ENCODE data around the gene PDZD4. TPM values are rescaled to one million over a fixed set of nuclear protein-coding genes. Genes with fewer than 3 reads are reported as not detected.

PDZD4 gene
- total and polyA plus RNA-seq, 10 of the 15 experiments (the other 5 are each of a cell fraction or from before 2014, with no cell fraction given) = 0.01 to 0.15 (median 0.04) TPM; not detected in 6

DNA sequence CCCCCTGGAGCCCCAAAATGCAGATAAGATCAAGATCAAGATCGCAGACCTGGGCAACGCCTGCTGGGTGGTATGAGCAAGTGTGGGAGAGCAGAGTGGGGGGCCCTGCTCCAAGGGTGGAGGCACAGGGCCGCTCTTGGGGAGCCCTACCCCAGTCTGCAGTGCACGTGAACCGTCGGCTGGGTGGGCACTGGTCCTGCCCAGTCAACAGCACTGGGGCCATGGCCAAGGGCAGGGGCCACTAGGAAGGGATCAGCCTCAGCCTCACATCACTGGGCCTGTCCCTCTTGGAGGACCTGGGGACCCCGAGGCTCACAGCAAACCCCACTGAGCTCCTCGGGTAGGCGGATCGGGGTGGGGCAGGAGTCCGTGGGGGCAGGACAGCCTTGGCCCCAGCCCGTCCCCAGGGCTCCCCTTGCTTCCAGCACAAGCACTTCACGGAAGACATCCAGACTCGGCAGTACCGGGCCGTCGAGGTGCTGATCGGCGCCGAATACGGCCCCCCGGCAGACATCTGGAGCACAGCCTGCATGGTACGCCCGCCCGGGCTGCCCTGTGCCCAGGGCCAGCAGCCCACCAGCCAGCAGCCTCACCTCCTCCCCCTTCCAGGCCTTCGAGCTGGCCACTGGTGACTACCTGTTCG is 45.9 kb downstream of the PDZD4 start (continued):
- TF ChIP-seq, protein P1, sequence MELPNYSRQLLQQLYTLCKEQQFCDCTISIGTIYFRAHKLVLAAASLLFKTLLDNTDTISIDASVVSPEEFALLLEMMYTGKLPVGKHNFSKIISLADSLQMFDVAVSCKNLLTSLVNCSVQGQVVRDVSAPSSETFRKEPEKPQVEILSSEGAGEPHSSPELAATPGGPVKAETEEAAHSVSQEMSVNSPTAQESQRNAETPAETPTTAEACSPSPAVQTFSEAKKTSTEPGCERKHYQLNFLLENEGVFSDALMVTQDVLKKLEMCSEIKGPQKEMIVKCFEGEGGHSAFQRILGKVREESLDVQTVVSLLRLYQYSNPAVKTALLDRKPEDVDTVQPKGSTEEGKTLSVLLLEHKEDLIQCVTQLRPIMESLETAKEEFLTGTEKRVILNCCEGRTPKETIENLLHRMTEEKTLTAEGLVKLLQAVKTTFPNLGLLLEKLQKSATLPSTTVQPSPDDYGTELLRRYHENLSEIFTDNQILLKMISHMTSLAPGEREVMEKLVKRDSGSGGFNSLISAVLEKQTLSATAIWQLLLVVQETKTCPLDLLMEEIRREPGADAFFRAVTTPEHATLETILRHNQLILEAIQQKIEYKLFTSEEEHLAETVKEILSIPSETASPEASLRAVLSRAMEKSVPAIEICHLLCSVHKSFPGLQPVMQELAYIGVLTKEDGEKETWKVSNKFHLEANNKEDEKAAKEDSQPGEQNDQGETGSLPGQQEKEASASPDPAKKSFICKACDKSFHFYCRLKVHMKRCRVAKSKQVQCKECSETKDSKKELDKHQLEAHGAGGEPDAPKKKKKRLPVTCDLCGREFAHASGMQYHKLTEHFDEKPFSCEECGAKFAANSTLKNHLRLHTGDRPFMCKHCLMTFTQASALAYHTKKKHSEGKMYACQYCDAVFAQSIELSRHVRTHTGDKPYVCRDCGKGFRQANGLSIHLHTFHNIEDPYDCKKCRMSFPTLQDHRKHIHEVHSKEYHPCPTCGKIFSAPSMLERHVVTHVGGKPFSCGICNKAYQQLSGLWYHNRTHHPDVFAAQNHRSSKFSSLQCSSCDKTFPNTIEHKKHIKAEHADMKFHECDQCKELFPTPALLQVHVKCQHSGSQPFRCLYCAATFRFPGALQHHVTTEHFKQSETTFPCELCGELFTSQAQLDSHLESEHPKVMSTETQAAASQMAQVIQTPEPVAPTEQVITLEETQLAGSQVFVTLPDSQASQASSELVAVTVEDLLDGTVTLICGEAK (IDR thresholded peaks at IDR 0.05; ENCODE audit: borderline replicate concordance) = no peak

DNA sequence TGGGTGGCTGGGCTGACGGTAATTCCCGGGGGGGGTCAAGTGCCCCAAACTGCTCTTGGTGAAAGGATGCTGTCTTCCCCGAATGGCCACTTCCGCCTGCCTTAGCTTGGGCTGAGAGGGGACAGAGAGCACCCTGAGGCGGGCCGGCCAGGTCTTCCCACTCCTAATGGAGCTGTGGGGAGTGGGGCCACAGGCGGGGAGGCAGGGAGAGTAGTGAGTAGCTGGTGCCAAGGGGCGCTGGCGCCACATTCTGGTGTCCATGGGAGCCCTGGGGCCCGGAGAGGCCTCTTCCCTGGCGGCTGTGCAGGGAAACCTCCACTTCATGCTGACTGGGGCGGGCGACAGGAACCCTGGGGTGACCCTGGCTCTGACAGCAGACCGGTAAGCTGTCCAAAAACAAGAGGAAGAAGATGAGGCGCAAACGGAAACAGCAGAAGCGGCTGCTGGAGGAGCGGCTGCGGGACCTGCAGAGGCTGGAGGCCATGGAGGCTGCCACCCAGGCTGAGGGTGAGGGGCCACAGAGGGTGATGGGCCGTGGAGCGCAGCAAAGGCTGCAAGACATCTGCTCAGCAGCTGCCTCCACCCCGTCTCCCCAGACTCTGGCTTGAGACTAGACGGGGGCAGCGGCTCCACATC is 46.8 kb downstream of the PDZD4 start:
- H3K9me3 ChIP-seq (replicated peaks; ENCODE audit: control insufficient read depth, insufficient read depth, low read length) = no peaks in the 10 kb centered on the region; the same call in 2 of the 3 replicates
- no peaks in the 10 kb centered on the region for H3K4me1 ChIP-seq (ENCODE audit: control insufficient read depth, insufficient read depth, low read length)
- no peaks in the 10 kb centered on the region for H4K20me1 ChIP-seq (ENCODE audit: control insufficient read depth, insufficient read depth)
- no peak for DNase-seq (ENCODE audit: low read depth, low spot score)
- H3K4me3 ChIP-seq = no peak overlapping the region
- ATAC-seq = no peak
- H3K79me2 ChIP-seq (ENCODE audit: control insufficient read depth, insufficient read depth, low read length) = no peaks in the 10 kb centered on the region
- no peak overlapping the region for H3K9ac ChIP-seq (ENCODE audit: control insufficient read depth, insufficient read depth, low read length)
- SMC1A ChIA-PET (ENCODE audit: uncharacterized antibody, unreplicated experiment) = no interaction called here
- H2AFZ ChIP-seq (ENCODE audit: control insufficient read depth, low read depth, low read length) = no peak overlapping the region
- CTCF ChIA-PET = no interaction called here
- BruUV-seq (replicated peaks) = no TSS peak
- in situ Hi-C loops (cut with MboI) (loop anchor here (10.0 kb wide), 1 partner anchor 49 kb away; no protein-coding TSS in a partner anchor), intact Hi-C loops (cut with micrococcal nuclease; ENCODE audit: unreplicated experiment) (no loop called here)
- H3K27me3 ChIP-seq (replicated peaks in 1 of 2; ENCODE audit: control insufficient read depth in 2 of 2, insufficient read depth in 2 of 2, low read length in 1 of 2) = no peaks in the 10 kb centered on the region
- no peak overlapping the region for H3K4me2 ChIP-seq (ENCODE audit: control insufficient read depth, insufficient read depth)
- H3K36me3 ChIP-seq (ENCODE audit: control insufficient read depth in 2 of 2, insufficient read depth in 2 of 2, low read length in 1 of 2) = peaks cover 3% of the 10 kb centered on the region in 2 experiments; a peak in 3 of 4 replicates
- TF ChIP-seq HDAC2 (IDR thresholded peaks at IDR 0.05) (no peak), RELA (IDR thresholded peaks at IDR 0.05; ENCODE audit: borderline replicate concordance, partially characterized antibody) (no peak), FOXK2 (IDR thresholded peaks at IDR 0.05) (no peak), BHLHE40 (IDR thresholded peaks at IDR 0.05; ENCODE audit: borderline replicate concordance in 1 of 2, low read depth in 2 of 2, low read length in 1 of 2) (no peak), SPI1 (IDR thresholded peaks at IDR 0.05; ENCODE audit: borderline replicate concordance, insufficient read depth, low read depth, low read length) (no peak), SIX5 (IDR thresholded peaks at IDR 0.05; ENCODE audit: low read depth, low read length, severe bottlenecking) (no peak), FOS (IDR thresholded peaks at IDR 0.05; ENCODE audit: borderline replicate concordance, extremely low read depth, insufficient read length) (no peak)
- RAD21 ChIA-PET (ENCODE audit: unreplicated experiment) = no interaction called here
- H3K27ac ChIP-seq (ENCODE audit: control insufficient read depth, insufficient read depth) = no peak overlapping the region
- no peak for FAIRE-seq
- 74% methylated on average over 23 of the region's 24 CpGs for WGBS (ENCODE audit: insufficient coverage, insufficient replicate concordance, low lambda C conversion rate, missing lambda C conversion rate)
- POLR2A ChIA-PET = no interaction called here

Data from GM12878 (cell line).